NT2/D1 (cell line): ENCODE results near the gene RAB40A.

ENCODE experiments used
- YY1 ChIP-seq: IDR thresholded peaks from 2 replicates; pipeline ENCODE4 v1.6.1; 2011; ENCODE audit not compliant: insufficient read length, insufficient read depth
- ZNF274 ChIP-seq: IDR thresholded peaks from 2 replicates; pipeline ENCODE4 v1.6.1; 2011; ENCODE audit warnings: mild to moderate bottlenecking, low read depth, low read length

- no peak for TF ChIP-seq YY1
- no peak for TF ChIP-seq ZNF274
Observed at GRCh38 chrX:103498786-103499185, 20.5 kb downstream of the RAB40A start.
